ENCODE results near the gene NAT16.

NAT16 gene

GRCh38 chr7:101171442-101171837, 8.7 kb downstream of the NAT16 start:
- DNase-seq (ENCODE audit: low spot score), result no peak

GRCh38 chr7:101170617-101171441, 9.3 kb downstream of the NAT16 start:
- DNase-seq (ENCODE audit: low spot score), result no peak

- peak; percentile 57 for DNase-seq (ENCODE audit: low spot score)
These were observed 10.1 kb downstream of the NAT16 start for GRCh38 chr7:101169838-101170551.

GRCh38 chr7:101169110-101169837, 10.8 kb downstream of the NAT16 start:
- no peak for DNase-seq (ENCODE audit: low spot score)

DNA sequence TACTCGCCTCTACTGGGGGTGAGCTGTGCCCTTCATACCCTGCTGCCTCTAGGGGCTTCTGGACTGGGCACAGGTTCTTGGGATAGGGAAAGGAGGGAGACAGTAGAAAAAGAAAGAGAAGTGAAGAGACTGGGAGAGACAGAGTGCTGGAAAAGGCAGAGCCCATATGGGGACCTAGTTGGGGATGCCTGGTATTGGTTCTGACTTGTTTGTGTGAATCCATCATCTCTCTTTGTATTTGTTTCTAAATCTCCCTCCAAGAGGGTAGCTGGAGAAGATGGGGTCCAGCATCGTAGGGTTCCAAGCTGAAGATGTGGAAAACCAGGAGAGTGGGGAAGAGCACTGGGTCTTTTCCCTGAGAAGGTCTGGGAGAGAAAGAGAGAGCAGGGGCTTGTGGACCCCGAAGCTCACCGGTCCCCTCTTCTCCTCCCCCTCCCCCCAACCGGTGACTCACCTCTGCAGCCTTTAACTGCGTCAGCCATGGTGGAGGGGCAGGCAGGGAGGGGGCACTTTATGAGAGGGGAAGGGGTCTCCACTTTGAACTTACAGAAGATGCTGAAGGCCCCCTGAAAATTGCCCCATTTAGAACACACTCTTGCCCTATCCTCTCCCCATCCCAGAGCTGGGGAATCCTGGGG, 11.6 kb downstream of the NAT16 start:
- no peak for DNase-seq (ENCODE audit: low spot score)

GRCh38 chr7:101167645-101168411, 12.3 kb downstream of the NAT16 start:
- no peak for DNase-seq (ENCODE audit: low spot score)

- DNase-seq (ENCODE audit: low spot score), result peak; percentile 79
These were observed 13.0 kb downstream of the NAT16 start for GRCh38 chr7:101166909-101167644.

GRCh38 chr7:101166648-101166908, 13.5 kb downstream of the NAT16 start:
- DNase-seq (ENCODE audit: low spot score), result no peak

DNA sequence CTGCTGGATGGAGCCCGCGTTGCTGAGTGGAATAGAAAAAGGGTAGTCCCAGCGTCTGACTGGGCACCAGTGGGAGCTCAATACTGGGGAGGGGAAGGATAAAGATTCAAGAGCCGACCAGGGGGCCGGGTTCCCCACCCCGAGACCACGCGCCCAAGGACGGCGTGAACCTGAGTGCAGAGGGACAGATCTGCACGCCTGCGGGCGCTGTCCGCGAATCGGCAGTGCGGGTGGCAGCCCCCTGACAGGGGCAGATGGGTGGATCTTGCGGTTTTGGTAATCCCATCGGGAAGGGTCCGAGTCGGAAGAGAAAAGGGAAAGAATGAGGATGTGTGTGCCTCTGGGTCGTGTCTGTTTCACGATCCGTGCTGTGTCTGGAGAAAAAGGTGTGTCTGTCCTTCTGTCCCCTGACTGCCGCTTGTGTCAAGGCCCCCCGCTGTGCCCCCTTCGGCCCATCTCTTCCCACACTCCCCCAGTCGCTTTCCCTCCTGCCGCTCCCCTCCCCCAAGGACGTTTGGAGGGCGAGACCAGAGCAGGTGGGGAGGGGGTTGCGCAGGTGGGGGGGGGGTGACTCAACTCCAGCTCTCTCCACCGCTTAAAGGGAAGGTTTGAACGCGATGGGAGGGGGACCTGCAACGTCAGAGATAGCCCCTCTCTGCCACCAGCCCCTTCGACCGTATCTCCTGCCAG, 14.0 kb downstream of the NAT16 start:
- DNase-seq (ENCODE audit: low spot score), result no peak

GRCh38 chr7:101165075-101165957, 14.8 kb downstream of the NAT16 start, which contains the start of gene VGF:
Gene VGF (minus strand): TSS chr7:101165569. CDS start chr7:101164843, 726 bp downstream.
- DNase-seq (ENCODE audit: low spot score), result peak; percentile 93

DNA sequence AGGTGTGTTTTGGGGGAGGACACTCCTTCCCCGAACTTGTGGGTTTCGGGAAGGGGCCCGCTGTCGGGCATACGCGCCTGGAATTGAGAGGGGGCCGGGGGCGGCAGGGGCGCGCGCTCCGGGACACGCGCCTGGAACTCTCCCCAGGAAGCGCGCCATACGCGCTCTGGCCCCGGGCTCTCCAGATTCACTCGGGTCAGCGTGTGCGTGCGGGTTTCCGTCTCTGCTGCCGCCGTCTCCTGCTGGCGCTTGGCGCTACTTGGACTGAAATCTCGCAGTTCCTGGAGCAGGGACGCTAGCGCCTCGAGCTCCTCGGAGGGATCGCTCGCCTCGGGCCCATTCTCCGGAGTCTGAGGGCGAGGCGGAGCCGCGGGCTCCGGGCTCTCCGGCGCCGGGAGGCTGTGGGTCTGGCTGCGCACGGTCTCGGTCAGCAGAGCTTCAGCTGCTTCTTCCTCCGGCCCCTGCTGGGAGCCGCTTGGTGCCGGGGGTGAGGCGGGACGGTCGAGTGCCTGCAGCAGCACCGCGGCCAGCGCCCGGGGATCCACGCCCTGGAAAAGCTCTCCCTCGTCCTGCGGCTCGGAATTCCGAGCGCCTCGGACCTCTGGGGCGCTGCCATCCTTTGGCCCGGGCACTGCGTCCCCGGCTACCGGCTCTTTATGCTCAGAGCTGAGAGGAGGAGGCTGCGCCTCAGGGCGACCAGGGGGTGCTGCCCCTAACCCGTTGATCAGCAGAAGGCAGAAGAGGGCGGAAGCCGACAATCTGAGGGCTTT, 15.8 kb downstream of the NAT16 start:
- DNase-seq (ENCODE audit: low spot score), result no peak

DNA sequence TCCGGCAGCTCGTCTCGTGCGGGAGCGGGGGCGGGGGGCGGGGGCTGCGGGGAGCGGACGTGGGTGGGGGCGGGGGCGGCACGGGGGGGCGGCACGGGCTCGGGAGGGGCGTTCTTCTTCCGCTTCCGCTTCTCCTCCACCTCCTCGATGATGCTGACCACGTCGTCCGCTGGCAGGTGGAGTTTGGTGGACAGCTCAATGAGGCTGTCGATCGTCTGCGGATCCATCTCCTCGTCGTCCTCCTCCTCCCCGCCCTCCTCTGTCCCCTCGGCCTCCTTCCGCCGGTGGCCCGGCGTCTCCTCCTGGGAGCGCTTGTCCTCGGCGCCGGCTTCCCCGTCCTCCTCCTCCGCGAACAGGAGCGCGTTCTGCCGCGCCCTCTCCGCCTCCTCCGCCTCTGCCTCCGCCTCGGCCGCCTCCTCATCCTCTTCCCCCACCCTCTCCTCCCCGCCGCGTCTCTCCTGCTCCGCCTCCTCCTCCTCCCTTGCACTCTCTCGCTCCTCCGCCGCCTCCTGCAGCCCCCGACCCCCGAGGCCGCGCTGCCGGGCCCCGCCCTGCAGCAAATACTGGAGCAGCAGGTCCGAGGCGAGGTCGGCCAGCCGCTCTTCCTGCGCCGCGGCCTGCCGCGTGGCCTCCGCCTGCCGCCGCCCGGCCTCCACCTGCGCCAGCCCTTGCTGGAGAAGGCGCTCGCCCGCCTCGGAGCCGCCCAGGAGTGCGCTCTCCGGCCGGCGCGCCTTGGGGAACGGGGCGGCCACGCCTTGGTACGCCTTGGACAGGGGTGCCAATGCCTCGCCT, 16.6 kb downstream of the NAT16 start:
- DNase-seq (ENCODE audit: low spot score), result peak; percentile 69

DNA sequence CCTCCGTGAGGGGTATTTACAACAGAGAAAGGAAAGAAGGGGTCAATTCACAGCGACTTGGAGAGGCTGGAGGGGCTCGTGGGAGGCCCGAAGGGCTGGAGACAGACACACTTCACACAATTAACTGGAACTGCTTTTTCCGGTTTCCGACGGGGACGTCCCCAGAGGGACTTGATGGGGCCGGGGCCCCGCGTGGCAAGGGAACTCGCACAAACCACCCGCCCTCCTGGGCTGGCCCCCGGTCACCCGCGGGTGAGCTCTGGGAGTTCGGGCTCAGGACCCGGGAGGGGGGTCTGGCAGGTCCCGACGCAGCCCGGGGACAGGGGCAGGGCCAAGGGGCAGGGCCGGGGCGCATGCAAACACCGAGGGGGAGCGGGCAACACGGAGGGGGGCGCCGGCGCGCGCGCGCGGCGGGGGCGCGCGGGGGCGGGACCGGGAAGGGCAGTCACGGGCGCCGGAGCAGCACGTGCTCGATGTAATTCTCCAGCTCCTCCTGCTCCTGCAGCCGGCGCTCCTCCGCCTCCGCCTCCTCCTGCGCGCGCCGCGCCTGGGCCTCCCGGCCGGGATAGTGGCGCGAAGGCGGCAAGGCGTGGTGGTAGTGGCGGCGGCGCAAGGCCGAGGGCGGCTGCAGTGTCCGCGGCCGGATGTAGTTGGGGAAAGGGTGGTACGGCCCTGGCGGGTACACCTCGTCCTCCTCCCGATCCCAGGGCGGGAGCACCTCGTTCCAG, 17.4 kb downstream of the NAT16 start:
- peak; percentile 76 for DNase-seq (ENCODE audit: low spot score)

DNA sequence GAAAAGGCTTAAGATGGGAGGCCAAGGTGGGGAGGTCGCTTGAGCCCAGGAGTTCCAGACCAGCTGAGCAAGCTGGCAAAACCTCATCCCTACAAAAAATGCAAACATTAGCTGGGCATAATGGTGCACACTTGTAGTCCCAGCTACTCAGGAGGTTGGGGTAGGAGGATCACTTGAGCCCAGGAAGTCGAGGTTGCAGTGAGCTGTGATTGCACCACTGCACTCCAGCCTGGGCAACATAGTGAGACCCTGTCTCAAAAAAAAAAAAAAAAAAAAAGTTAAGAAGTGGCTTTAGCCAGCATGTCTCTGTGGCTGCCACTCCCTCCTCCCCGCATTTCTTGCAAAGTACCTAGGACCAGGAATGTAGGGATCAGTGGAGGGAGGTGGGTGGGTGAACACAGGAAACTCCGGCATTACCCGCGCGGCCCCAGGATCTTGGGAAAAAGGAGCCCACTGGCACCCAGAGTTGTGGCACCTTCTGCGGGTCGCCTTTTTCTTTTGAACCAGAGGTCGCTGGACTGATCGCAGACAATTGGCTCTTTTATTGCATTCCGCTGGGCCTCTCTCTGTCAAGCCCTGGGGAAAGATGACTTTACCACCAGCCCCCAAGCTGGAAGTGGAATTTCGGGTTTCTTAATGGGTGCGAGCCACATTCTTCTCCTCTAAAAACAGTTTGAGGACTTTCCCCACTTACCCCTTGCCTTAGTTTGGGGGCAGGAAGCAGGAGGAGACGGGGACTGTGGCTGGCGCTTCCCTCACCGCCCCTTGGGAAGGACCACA, 18.2 kb downstream of the NAT16 start:
- no peak for DNase-seq (ENCODE audit: low spot score)

- no peak for DNase-seq (ENCODE audit: low spot score)
These were observed 19.2 kb downstream of the NAT16 start for GRCh38 chr7:101160910-101161309.

All from SK-N-DZ (cell line).